Keratinocyte (primary cell): ENCODE data around the gene CTIF. TPM values are rescaled to one million over a fixed set of nuclear protein-coding genes. Genes with fewer than 3 reads are reported as not detected.

Experiments used
- DNase-seq: peaks from one replicate; pipeline ENCODE4 v3.0.0-alpha.2; 2011; ENCODE audit warnings: low read depth, missing footprints, low spot score
- FAIRE-seq: peaks from 2 replicates; lab custom pipeline; 2011; peaks lifted over from hg19 to GRCh38; lab: Jason Lieb, UNC
- H2AFZ ChIP-seq: 2 replicates; pipeline ENCODE4 v1.6.0; 2012; ENCODE audit warnings: low read length, control low read depth, inconsistent platforms; ENCODE audit not compliant: control insufficient read depth
- H3K27ac ChIP-seq: 2 replicates; pipeline ENCODE4 v1.5.1; 2011; ENCODE audit warnings: low read length; ENCODE audit not compliant: control insufficient read depth, insufficient read depth
- H3K27me3 ChIP-seq: 3 replicates; pipeline ENCODE4 v1.6.0; 2011; ENCODE audit warnings: low read length; ENCODE audit not compliant: control insufficient read depth, insufficient read depth; ENCODE audit errors: extremely low read depth
- H3K36me3 ChIP-seq, 2 experiments: 2 replicates in 1 of 2; 3 replicates in 1 of 2; pipeline ENCODE4 v1.5.1; 2011; ENCODE audit warnings: low read length in 2 of 2, mild to moderate bottlenecking in 1 of 2; ENCODE audit not compliant: control insufficient read depth in 2 of 2, insufficient read depth in 2 of 2; ENCODE audit errors: extremely low read depth in 1 of 2
- H3K4me1 ChIP-seq: 3 replicates; pipeline ENCODE4 v1.5.1; 2011; ENCODE audit warnings: low read length; ENCODE audit not compliant: control insufficient read depth, insufficient read depth; ENCODE audit errors: extremely low read depth
- H3K4me2 ChIP-seq: 3 replicates; pipeline ENCODE4 v1.6.0; 2011; ENCODE audit warnings: low read depth, low read length; ENCODE audit not compliant: control insufficient read depth, insufficient read depth; ENCODE audit errors: extremely low read depth
- H3K4me3 ChIP-seq, 3 experiments: fragments of 200-600 bp in 1 of 3; sonication (generic) in 1 of 3; 2 replicates in 2 of 3; 3 replicates in 1 of 3; pipeline ENCODE4 v1.5.1; 2011 to 2016; ENCODE audit warnings: low read length in 3 of 3, mild to moderate bottlenecking in 3 of 3, control low read depth in 2 of 3, inconsistent platforms in 1 of 3, low read depth in 1 of 3, mixed read lengths in 1 of 3, mixed run types in 1 of 3, moderate library complexity in 1 of 3; ENCODE audit not compliant: control insufficient read depth in 2 of 3, insufficient read depth in 2 of 3; ENCODE audit errors: extremely low read depth in 1 of 3
- H3K79me2 ChIP-seq: 2 replicates; pipeline ENCODE4 v1.6.0; 2012; ENCODE audit warnings: low read length; ENCODE audit not compliant: control insufficient read depth, insufficient read depth
- H3K9ac ChIP-seq: 3 replicates; pipeline ENCODE4 v1.6.0; 2011; ENCODE audit warnings: low read length; ENCODE audit not compliant: control insufficient read depth, insufficient read depth; ENCODE audit errors: extremely low read depth
- H3K9me1 ChIP-seq: 3 replicates; pipeline ENCODE4 v1.6.0; 2011; ENCODE audit warnings: low read length; ENCODE audit not compliant: control insufficient read depth, insufficient read depth; ENCODE audit errors: extremely low read depth
- H3K9me3 ChIP-seq: 2 replicates; pipeline ENCODE4 v1.5.1; 2012; ENCODE audit warnings: low read depth, low read length; ENCODE audit not compliant: control insufficient read depth
- H4K20me1 ChIP-seq: 3 replicates; pipeline ENCODE4 v1.6.0; 2011; ENCODE audit warnings: low read length; ENCODE audit not compliant: control insufficient read depth, insufficient read depth; ENCODE audit errors: extremely low read depth
- CTCF ChIP-seq, 3 experiments: IDR thresholded peaks in 1 of 3; conservative IDR thresholded peaks in 1 of 3; optimal IDR thresholded peaks in 1 of 3; 2 replicates in 2 of 3; 3 replicates in 1 of 3; pipeline versions ENCODE3 to v1.5.1; 2011; ENCODE audit warnings: low read length in 3 of 3, mild to moderate bottlenecking in 3 of 3, moderate library complexity in 2 of 3, control low read depth in 1 of 3, inconsistent platforms in 1 of 3; ENCODE audit not compliant: insufficient read depth in 2 of 3; ENCODE audit errors: extremely low read depth in 1 of 3
- EZH2 ChIP-seq: IDR thresholded peaks from one replicate; pipeline ENCODE4 v1.6.1; 2012; ENCODE audit warnings: inconsistent platforms, mild to moderate bottlenecking, low read length, moderate library complexity
- dilution Hi-C: fragments of 300-500 bp; cut with MboI; formaldehyde crosslinking; loops from one replicate; pipeline ENCODE4 v1.7.0; 2020; ENCODE audit warnings: low sequenced_read_pairs; ENCODE audit not compliant: extremely low pct_ligation_motif_present
- polyA plus RNA-seq, 5 experiments: library from polyadenylated mRNA; depleted of rRNA in 3 of 5; stranded (reverse) in 3 of 5; stranded (forward) in 1 of 5; unstranded in 1 of 5; fragments of >200 nt; gene quantifications; 1 replicate in 1 of 5; 2 replicates in 3 of 5; 3 replicates in 1 of 5; pipeline versions ENCODE4 v1.2.1 to v1.2.3, GENCODE V29; 2011 to 2012; ENCODE audit warnings: missing spikeins in 2 of 5, low read depth in 1 of 5, low replicate concordance in 1 of 5

Gene CTIF
- polyA plus RNA-seq, 1 donor (not counting 4 experiments of a cell fraction or from before 2014, with no cell fraction given), result 15.0 TPM

- no peaks in the 10 kb centered on the region for H3K27me3 ChIP-seq
- H3K27ac ChIP-seq, result no peak overlapping the region
- no peak overlapping the region for H3K4me2 ChIP-seq
- peaks cover 29% of the 10 kb centered on the region for H3K4me1 ChIP-seq
- H3K9me3 ChIP-seq, result no peaks in the 10 kb centered on the region
- no peak for DNase-seq
- no peak for TF ChIP-seq EZH2
- no peak for TF ChIP-seq CTCF (optimal IDR thresholded peaks at IDR 0.05 in 1 of 3, IDR thresholded peaks at IDR 0.05 in 1 of 3, conservative IDR thresholded peaks at IDR 0.05 in 1 of 3; ENCODE audit: extremely low read depth in 1 of 3, insufficient read depth in 2 of 3, low read length in 3 of 3)
- FAIRE-seq, result no peak
- H4K20me1 ChIP-seq, result no peaks in the 10 kb centered on the region
- H3K4me3 ChIP-seq, result no peak overlapping the region
- H2AFZ ChIP-seq, result no peak overlapping the region
- no peaks in the 10 kb centered on the region for H3K36me3 ChIP-seq
- dilution Hi-C loops, result no loop called here
- peaks cover 2% of the 10 kb centered on the region for H3K9me1 ChIP-seq
- H3K9ac ChIP-seq, result no peak overlapping the region
- no peaks in the 10 kb centered on the region for H3K79me2 ChIP-seq
Measured at GRCh38 chr18:48843162-48843561, 304.3 kb downstream of the CTIF start.

GRCh38 chr18:48843596-48843995, 304.8 kb downstream of the CTIF start:
- peaks cover 29% of the 10 kb centered on the region for H3K4me1 ChIP-seq
- FAIRE-seq (no peak), DNase-seq (no peak)

More at GRCh38 chr18:48843596-48843995, 304.8 kb downstream of the CTIF start:
- H3K27ac ChIP-seq, result no peak overlapping the region
- no peaks in the 10 kb centered on the region for H4K20me1 ChIP-seq
- dilution Hi-C loops, result no loop called here
- H3K27me3 ChIP-seq, result no peaks in the 10 kb centered on the region
- H3K9ac ChIP-seq, result no peak overlapping the region
- no peak overlapping the region for H3K4me2 ChIP-seq
- H3K4me3 ChIP-seq, result no peak overlapping the region
- H3K36me3 ChIP-seq, result no peaks in the 10 kb centered on the region
- TF ChIP-seq EZH2 (no peak), CTCF (optimal IDR thresholded peaks at IDR 0.05 in 1 of 3, IDR thresholded peaks at IDR 0.05 in 1 of 3, conservative IDR thresholded peaks at IDR 0.05 in 1 of 3; ENCODE audit: extremely low read depth in 1 of 3, insufficient read depth in 2 of 3, low read length in 3 of 3) (no peak)
- no peaks in the 10 kb centered on the region for H3K9me3 ChIP-seq
- no peaks in the 10 kb centered on the region for H3K79me2 ChIP-seq
- H3K9me1 ChIP-seq, result peaks cover 2% of the 10 kb centered on the region
- H2AFZ ChIP-seq, result no peak overlapping the region
